AG10803 (cell line): ENCODE results near the gene ARL3.

ENCODE experiments used
- DNase-seq: peaks from one replicate; pipeline ENCODE4 v3.0.0; 2010; ENCODE audit warnings: low read depth
- H3K4me3 ChIP-seq: 2 replicates; pipeline ENCODE4 v1.5.1; 2011; ENCODE audit warnings: mild to moderate bottlenecking, low read length, control low read depth
- TF ChIP-seq, protein P1 (sequence below): conservative IDR thresholded peaks from 2 replicates; pipeline ENCODE4 v1.5.1; 2011; ENCODE audit warnings: mild to moderate bottlenecking, low read length, control low read depth, inconsistent platforms

ARL3 gene

DNA sequence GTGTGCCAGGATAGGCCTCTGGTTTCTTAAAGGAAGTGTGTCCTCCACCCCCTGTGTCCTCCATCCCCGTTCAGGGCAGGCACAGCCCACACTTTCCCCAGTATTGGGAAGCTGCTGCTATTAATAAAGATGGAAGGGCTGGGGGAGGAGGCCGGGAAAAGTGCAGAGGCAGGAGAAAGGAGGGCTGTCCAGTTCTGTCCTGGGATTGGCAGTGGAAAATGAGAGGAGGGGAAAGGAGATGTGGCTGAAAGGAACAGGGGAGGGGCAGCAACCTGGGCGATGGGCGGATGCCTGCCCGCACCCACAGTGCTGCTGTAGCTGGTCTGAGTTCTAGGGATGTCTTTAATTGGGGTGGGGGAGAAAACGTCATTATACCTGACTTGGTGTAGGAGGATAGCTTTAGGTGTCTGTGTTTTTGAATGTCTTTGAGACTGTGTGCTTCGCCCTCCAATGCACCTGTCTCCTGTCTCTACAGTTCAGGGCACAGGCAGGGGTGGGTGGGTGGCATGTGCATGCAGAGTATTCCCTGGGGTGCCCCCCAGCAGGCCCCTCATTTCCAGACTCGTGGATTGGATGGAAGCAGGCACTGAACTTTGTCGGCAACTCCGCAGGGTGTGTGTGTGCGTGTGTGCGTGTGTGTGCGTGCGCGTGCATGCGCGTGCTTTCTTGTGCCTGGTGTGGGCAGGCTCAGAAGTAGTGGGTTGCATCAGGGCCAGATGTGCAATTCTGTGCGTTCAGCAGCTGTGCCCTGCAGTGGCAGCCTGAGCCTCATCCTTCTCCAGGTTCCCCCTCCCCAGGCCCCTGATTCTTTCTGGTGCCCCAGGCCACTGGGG, 67.4 kb downstream of the ARL3 start:
- peak; percentile 73 for DNase-seq
- peak overlapping the region; percentile 97 for H3K4me3 ChIP-seq

DNA sequence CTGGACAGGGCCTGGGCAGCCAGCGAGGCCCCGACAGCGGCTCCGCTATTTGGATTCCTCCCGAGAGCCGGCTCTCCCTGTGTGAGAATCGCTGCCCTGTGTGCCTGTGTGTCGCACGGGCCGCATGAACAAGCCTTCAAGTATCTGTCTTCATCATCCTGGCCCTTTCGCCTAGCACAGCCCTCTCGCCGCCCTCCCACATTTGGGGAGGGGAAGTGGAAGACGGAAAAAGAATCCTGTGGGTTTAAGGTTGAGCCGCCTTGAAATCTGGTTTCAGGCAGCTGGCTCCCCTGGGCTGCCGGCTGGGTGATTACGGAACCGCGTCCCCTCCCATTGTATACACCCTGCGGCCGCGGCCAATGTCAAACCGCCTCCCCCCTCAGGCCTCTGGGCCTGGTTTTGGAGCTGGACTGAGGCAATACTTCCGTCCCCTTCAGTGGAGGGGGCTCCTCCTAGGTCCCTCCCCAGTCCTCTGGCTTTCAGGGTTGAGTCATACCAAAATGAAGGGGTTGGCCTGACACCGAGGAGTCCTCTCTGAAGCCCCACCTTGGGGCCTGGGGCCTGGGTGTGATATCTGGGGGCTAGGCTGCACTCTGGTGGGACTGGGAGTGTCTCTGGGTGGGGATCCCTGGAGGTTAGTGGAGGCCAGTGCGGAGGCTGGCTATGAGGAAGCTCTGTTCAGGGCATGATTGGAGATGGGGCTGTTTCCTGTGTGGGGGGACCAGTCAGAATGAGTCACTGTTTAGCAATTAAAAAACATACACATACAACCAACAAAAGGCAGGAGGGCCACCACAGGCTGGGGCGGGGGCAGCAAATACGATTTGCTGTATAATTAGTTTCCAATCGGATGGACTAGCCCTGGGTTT, 68.2 kb downstream of the ARL3 start:
- TF ChIP-seq, protein P1, sequence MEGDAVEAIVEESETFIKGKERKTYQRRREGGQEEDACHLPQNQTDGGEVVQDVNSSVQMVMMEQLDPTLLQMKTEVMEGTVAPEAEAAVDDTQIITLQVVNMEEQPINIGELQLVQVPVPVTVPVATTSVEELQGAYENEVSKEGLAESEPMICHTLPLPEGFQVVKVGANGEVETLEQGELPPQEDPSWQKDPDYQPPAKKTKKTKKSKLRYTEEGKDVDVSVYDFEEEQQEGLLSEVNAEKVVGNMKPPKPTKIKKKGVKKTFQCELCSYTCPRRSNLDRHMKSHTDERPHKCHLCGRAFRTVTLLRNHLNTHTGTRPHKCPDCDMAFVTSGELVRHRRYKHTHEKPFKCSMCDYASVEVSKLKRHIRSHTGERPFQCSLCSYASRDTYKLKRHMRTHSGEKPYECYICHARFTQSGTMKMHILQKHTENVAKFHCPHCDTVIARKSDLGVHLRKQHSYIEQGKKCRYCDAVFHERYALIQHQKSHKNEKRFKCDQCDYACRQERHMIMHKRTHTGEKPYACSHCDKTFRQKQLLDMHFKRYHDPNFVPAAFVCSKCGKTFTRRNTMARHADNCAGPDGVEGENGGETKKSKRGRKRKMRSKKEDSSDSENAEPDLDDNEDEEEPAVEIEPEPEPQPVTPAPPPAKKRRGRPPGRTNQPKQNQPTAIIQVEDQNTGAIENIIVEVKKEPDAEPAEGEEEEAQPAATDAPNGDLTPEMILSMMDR: no peak; the same call in 1 of the 2 replicates
- peak; percentile 97 for DNase-seq
- peak overlapping the region; percentile 97 for H3K4me3 ChIP-seq

More for the DNA sequence above, 67.4 kb downstream of the ARL3 start:
- TF ChIP-seq, protein P1: no peak

DNA sequence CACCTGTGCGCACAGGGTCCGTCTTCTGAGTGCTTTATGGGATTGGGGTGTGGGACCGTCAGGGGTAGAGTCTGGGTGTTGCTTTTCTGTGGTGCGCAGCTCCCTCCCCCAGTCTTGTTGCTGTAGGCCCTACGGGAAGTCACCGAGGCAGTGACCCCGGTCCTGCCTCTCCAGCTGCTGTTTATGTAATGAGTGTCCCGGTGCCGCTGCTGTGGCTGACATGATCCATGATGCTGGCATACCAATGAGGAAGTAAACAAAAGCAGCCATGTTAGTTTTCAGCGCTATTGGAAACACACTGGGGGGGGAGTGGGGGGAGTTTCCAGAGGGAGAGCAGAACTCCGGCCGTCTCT, 68.8 kb downstream of the ARL3 start:
- TF ChIP-seq, protein P1: no peak
- peak overlapping the region; percentile 97 for H3K4me3 ChIP-seq
- DNase-seq: no peak

DNA sequence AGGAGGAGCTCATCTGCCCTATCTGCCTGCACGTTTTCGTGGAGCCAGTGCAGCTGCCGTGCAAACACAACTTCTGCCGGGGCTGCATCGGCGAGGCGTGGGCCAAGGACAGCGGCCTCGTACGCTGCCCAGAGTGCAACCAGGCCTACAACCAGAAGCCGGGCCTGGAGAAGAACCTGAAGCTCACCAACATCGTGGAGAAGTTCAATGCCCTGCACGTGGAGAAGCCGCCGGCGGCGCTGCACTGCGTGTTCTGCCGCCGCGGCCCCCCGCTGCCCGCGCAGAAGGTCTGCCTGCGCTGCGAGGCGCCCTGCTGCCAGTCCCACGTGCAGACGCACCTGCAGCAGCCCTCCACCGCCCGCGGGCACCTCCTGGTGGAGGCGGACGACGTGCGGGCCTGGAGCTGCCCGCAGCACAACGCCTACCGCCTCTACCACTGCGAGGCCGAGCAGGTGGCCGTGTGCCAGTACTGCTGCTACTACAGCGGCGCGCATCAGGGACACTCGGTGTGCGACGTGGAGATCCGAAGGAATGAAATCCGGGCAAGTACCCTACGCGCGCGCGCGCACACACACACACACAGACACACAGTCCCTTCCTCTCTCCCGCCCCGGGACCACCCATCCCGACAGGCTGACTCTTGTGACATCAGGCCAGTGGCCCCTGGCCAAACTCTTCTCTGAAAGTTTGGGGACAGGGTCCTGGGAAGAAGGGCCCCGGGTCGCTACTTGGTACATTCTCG, 69.4 kb downstream of the ARL3 start:
- TF ChIP-seq, protein P1: peak; percentile 47
- DNase-seq: peak; percentile 72
- peak overlapping the region; percentile 97 for H3K4me3 ChIP-seq

DNA sequence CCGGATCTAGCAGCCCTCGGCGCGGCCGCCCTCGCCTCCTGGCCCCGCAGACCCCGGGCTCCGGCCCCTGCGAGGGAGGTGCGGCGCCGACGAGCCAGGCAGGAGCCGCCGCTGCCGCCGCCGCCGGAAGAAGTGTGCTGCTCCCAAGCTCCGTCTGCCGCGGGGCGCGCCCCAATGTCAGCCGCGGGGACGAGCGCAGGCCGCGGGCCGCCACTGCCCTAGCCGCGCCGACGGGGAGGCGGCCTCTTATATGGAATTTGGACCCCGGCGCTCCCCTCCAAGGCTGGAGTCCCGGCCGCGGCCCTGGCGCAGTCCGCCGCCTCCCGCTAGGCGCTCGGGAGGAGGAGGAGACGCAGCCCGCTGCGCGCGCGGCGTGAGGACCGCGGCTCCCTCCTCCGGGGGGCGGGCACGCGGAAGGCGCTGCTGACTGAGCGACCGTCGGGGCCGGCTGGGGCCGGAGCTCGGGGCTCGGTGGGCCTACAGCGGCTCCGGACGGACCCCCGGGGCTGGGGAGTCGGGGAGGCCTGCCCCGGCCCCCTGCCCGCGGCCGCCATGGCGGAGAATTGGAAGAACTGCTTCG, 70.0 kb downstream of the ARL3 start, which contains the start of gene TRIM8:
Gene TRIM8, plus strand, starts transcription at position 414 of the 580 bp plus-strand sequence. Its CDS starts 139 bp downstream, at position 553.
- H3K4me3 ChIP-seq: peak within 1 kb of the TSS; percentile 97
- TF ChIP-seq, protein P1: no peak
- DNase-seq: no peak

DNA sequence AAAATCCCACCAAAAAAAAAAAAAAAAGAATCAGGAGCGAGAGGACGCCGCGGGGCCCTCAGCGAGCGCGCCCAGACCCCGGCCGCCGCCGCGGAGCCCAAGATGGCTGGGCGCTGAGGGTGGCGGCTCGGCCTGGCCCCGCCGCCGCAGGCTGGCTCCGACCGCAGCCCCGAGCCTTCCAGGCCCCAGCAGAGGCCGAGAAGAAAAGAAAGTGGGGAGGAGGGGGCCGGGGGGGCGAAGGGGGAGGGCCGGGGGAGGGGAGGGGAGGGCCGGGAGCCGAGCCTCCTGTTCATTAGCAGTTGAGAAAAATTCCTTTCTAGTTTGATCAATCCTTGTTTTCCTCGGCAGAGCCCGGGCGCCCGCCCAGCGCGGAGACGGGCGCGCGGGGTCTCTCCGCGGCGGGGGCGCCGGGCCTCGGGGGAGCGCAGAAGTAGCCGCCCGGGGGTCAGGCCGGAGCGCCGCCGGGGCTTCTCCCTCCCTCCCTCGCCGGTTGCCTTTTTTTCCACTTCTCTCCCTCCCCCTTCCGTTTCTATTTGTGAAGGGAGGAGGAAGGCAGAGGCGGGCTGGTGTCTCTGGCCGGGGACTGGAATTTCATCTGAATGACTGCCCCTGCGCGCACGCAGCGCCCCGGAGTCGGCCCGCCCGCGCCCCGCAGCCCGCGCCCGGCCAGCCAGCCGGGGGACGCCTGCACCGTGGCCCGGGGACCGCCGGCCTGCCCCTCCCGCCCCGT, 70.7 kb downstream of the ARL3 start:
- TF ChIP-seq, protein P1: no peak
- DNase-seq: peak; percentile 76
- H3K4me3 ChIP-seq: peak overlapping the region; percentile 97
